HG02588 (cell line): ENCODE data around the gene LARGE1.

Source experiments
- ATAC-seq: cut with Tn5 transposase; IDR thresholded peaks from one replicate; pipeline ENCODE4 v1.9.1; 2021; ENCODE audit warnings: mild to moderate bottlenecking, moderate library complexity; ENCODE audit not compliant: unreplicated experiment

Gene LARGE1

DNA sequence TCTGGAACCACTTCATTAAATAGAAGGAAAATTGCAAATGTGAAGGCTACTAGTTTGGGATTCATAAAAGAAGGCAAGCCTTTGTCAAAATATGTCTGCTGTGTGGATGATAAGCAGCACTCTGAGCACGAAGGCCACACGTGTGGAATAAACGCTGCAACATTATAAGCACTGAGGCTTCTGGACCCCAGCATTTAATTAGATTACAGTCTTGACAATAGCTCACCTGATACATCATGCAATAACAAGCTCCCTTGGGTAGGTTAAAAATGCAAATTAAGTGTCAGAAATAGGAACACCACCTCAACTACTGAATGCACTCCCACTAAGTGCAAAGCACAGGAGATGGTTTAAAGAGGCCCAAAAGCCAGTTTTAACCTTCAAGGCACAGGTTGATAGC, 179.3 kb downstream of the LARGE1 start:
- no peak for ATAC-seq

DNA sequence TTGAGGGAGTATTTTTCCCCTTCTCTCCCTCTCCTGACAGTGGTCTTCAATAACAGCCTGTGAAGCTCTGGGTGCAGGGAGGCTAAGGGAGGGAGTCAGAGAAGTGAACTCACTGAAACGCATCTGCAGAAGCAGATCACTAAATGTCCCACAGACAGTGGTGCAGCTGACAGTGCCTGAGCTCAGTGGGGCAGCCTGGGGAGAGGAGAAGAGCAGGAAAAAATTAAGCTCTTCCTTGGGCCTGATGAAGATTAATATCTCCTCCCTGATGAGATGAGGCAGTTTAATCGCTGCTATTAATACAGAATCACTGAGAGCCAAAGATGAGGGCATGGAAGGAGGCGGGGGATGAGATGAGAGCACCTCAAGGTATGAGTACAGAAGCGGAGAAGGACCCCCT, 180.8 kb downstream of the LARGE1 start:
- no peak for ATAC-seq

DNA sequence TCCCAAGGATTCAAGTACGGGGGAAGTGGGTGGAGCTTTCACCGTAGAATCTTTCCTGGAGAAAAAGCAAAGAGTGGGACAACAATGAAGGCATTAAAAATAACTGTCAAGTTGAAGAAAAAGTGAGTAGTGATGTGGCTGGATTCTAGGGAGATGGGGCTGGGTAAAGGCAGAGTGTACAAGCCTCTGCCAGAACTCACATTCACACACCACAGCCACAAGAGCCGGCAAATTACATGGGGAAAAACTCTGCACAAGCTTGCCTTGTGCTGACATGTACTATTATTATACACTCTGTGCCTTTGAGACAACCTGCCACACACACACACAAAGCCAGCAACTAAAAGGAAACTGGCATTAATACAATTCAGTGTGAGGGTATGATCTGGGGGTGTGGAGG, 182.6 kb downstream of the LARGE1 start:
- ATAC-seq: no peak

DNA sequence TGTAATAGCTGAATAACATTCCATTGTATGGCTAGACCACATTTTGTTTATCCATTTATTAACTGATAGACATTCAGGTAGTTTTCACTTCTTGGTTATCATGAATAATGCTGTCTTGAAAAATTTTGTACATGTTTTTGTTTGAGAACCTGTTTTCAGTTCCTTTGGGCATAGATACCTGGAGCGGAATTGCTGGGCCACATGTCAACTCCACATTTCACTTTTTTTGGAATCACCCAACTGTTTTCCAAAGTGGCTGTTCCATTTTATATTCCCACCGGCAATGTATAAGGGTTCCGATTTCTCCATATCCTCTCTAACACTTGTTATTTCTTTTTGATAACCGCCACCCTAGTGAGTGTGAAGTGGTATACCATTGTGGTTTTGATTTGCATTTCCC, 184.3 kb downstream of the LARGE1 start:
- no peak for ATAC-seq

DNA sequence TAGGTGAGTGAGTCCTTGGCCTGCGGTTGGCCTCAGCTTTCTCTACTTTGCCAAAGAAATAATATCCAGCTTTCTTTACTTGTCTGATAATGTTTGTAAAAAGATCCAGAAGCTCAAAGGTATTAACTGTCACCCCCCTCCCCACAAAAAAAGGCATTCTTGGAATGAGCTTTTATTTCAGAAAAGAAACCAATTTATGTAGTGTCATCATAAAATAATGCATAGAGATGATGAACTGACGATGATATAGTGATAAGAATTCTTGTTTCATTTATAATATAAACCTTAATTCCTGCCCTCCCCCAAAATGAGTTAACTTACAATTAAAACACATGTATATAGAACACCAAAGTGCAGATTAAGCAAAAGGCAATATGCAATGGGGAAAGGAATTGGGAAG, 191.4 kb downstream of the LARGE1 start:
- no peak for ATAC-seq

DNA sequence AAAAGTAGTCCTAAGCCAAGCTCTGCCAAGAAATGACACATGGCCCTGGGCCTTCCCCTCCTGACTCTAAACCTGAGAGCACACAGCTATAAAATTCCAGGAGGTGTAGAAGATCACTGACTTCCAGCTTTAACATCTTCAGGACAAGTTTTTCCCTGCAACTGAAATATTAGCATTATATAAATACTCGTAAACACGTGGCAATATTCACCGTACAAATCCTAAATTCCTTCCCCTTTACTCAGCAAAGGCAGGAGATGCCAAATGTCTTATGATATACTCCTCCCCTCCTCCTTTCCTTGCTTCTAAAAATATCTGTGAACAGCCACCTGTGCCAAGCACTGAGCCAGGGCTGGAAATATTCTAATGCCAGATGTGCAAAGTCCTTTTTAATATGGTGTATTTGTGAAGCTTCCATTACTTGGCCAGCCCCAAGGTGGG, 194.0 kb downstream of the LARGE1 start:
- ATAC-seq: no peak

DNA sequence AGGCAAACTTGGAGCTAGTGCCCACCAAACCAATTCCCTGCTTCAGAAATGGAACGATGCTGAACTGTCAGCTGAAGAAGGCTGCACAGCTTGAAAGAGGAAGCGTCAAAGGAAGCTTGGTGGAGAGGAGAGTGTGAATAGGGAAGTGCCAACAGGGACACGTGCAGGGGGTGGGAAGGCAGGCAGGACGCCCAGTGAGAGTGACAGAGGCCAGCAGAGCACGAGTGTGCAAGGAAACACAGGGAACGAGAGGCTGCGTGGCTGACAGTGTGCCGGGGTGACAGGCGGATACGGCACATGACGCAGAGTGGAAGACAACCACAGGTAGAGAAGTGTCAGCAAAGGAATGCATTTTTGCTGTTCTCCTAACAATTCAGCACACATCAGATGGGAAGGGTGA, 196.4 kb downstream of the LARGE1 start:
- ATAC-seq: no peak

DNA sequence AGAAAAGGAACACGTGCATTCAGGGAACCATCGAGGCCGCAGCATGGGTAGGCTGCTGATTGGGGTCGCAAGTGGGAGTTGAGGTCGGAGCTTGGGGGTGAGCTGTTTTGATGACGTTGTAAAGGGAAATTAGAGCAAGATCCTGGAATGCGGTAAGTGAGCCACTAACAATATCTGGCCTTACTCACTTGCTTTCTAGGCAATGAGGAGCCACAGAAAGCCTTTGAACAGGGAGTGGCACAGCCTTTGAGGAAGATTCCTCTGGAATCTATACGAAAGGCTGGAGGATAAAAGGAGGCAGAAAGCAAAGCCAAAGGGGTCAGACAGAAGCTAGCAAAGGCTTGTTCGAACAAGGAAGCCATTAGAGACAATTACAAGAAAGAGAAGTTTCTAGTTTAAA, 197.5 kb downstream of the LARGE1 start:
- no peak for ATAC-seq

DNA sequence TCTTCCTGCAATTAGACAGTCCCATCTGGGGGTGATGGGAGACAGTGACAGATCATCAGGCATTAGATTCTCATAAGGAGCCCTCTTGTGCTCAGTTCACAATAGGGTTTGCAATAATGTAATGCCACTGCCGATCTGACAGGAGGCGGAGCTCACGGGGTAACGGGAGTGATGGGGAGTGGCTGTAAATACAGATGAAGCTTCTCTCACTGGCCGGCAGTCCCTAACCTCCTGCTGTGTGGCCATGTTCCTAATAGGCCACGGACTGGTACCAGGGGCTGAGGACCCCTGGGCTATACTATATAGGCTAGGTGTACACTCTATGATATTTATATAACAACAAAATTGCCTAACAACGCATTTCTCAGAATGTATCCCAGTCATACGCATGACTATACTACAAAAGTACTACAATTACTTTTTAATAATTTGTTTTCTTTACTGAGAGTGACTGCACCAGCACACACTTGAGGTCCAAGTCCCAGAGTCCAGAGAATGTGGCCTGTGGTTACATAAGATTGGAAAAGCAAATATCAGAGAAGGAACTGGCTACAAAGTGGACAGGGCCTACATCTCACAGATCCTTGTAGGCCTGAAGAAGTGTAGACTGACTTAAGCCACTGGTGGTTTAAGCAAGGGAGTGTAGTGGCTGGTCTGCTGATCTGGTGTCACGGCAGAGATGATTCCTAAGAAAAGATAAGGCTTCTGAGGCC, 200.0 kb downstream of the LARGE1 start:
- ATAC-seq: no peak

DNA sequence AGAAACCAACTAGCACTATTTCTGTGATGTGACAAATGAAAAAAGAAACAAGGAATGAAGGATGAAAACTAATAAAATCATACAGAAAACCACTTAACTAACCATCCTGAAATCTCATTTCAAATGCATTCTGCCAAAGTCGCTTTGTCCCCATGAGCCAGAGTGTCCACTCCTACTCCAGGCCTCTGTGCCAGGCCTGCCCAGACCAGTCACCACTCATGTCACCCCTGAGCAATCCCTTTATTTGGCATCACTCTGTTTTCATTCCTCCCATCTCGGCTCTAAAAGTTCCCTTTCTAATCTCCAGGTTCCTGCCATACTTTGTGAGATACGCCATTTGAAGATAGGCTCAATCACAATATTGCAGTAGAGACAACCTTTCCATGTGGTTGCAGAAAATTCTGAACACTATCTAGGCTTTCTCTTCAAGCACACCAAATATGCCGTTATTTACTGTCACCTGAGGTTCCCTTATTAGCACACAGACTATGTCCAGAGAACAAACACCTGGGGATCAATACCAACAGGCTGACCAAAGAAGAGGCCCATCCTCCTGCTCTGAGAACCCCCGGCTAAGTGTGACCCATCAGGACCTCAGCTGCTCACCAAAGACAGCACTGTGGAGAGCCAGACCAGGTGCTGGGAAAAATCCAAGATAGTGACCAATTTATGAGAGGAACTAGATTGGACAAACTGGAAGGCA, 202.4 kb downstream of the LARGE1 start:
- no peak for ATAC-seq

DNA sequence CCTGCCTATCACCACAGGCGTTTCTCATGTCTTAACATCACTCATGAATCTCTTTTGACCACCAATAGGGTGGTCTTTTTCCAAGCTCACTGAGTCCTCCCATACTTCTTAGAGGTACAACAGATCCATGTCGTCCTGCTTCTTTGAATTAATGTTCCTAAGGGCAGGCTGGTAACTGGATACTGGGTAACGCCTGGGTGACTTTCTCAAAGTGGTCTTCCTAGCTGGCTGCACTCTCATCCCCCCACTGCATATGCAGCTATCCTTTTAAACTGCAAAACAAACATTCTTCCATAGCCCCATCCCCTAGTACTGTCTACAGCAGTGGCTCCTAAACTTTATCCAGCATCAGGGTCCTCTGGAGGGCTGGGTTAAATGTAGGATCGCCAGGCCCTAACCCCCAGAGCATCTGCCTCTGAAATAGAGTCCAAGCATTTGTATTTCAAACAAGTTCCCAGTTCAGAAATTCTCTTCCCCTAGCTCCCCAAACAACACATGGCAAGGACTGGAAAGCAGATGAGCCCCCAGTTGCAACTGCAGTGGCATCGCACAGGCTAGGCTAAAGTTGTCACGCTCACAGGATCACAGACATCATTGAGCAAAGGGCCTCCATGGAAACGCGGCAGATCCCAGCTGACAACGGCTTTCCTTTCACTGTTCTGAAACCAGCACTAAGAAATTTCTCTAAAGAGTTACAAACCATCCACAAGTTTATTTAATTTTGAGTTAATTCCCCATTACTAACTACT, 204.9 kb downstream of the LARGE1 start:
- no peak for ATAC-seq

DNA sequence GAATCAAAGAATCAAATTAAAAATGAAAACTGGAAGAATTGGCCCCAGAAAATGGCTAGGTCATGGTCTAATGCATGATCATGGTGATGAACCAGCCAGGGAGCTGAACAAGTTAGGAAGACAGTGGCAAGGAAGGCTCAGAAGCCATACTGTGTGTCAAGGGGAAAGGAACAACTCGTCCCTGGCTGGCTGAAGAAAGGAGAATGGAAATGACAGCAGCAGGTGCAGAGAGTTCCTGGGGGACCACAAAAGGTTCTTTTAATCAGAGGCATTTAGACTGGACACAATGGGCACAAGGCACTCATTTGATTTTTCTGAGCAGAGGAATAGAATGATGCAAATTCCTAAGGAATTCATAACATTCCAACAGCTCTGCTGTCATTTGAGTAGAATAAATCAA, 209.9 kb downstream of the LARGE1 start:
- no peak for ATAC-seq

DNA sequence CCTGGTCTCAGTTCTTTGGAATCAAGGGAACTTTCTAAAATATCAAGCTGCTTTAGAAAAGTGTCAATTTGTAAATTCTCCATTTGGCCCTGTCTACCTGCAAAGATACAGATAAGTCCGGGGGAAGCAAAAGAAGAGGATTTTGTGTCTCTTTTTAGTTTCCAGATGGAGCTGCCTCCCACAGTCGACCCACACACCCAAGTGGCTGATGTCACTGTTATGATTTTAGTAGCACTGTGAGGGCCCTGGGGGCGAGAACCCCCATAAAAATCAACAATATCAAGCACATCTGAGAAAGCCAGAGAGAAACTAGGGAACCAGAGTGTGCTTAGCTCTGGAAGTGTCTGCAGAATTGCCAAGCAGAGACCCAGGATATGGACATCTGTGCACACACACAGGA, 212.7 kb downstream of the LARGE1 start:
- ATAC-seq: no peak

DNA sequence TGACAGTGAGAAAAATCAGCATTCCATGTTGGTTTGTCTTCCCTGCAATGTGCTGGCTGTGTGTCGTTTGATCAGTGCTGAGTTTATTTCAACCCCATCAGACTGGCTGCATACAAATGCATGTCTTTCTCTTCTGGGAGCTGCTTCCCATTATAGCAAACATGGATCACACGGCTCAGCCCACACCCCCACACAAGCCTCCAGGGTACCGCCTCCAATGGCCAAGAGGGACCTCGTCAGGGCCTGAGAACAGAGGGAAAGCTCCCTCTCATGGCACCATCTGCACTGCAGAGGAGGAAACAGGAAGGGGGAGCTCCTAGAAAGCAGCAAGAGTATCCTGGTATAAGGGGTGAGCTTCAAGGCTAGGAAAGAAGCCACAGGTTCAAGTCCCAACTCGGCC, 214.2 kb downstream of the LARGE1 start:
- no peak for ATAC-seq

DNA sequence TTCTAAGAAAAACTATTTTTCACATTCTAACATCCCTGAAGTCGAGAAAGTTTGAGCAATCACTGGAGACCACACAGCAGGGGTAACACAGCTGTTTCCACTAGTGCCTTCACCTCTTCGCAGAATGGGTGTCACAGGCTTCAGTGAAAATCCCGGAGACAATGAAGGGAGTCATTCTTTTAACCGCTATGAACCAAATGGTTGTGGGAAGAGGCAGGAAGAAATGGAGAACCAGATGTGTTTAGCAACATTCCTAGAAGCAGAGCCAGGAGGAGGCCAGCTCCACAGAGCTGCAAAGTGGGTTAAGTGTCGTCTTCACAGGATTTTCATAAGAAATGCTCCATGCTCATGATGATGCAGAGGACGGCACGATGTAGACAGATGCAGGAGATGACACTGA, 221.1 kb downstream of the LARGE1 start:
- ATAC-seq: no peak

DNA sequence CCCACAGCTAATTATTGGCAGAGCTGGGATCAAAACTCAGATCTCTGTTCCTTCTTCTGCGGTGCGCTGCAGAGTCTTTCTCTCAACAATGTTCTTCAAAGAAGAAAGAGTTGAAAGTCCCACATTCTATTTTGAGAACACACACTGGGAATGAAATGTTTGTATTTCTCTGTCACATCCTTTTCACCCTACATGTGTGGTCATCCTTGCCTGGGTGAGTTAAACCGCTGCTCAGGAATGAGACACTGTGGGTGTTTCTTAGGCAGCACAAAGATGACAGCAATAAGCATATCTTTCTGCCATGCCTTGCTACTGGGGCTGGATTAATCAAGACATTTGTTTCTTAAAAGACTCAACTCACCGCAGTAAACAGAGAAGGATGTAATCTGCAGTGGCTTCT, 222.6 kb downstream of the LARGE1 start:
- ATAC-seq: no peak

DNA sequence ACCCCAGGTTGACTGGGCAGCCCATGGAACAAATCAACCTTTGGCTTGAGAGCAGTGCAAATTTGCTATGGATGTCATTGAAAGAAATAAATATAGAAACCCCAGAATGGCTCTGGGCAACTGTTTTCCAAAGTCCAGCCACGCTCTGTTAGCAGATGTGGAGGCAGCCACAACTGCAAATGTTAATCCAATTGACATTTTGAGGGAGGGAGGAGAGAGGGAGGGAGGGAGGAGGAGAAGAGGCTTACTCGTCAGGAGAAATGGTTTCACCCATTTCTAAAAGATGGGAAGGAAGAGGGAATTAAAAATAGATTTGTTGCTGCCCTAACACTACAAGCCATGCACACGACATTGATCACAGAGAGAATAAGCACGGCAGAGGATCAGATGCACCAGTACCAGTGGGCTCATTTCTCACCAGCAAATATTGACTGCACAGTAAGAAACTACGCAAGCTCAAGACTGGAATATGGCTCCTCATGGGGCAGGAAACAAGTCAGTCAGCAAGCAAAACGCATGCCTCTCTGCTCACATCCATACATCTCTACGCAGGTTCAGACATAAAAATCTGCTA, 229.1 kb downstream of the LARGE1 start:
- ATAC-seq: no peak

DNA sequence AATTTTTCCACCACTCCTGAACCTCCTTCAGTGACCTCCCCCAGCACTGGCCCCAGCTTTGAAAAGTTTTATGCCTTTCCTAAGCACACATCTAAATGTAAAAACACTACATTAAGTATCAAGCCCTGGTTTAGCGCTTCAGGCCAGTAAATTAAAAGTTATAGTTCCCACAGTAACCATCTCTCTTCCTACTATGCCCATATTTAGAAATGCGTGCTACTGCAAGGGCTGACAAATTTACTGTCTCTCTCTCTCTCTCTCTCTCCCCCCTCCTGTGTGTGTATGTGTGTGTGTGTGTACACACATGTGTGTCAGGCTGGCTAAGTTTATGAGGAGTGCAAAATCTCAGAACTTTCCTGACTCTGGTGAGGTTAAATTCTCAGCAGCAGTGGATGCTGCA, 231.4 kb downstream of the LARGE1 start:
- ATAC-seq: no peak

DNA sequence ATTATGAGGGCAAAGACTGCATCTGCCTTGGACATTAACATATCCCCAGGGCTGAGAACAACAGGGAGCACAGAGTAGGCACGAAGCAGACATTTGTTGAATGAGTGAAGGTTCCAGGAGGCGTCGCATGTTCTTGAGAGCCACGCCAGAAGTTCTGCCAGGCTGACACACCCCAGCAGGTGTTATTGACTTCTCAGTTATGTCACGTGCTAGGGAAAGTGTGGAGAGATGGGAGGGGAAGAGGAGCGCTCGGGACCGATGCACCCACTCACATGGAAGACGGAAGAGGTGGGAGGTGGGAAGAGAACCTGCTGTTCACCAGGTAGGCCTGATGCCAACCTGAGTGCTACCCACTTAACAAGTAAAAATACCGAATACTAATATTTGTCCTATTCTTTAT, 232.8 kb downstream of the LARGE1 start:
- ATAC-seq: no peak

DNA sequence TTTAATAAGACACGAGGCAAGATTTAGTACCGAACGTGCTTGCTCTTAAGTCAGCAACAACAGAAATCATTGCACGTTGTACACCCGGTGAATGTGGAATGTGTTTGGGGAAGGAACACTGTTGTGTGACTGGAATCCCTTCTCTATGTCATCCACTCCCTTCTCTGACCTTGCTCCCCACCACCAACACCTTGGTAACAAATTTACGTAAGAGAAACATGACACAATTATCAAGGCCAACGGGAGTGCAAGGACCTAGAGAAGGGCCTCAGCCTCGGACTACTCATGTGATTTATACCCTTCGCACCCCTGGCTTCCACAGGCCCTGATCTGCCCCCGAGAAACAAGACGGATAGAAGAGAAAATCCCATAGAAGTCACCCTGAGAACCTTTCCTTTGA, 236.2 kb downstream of the LARGE1 start:
- ATAC-seq: no peak

DNA sequence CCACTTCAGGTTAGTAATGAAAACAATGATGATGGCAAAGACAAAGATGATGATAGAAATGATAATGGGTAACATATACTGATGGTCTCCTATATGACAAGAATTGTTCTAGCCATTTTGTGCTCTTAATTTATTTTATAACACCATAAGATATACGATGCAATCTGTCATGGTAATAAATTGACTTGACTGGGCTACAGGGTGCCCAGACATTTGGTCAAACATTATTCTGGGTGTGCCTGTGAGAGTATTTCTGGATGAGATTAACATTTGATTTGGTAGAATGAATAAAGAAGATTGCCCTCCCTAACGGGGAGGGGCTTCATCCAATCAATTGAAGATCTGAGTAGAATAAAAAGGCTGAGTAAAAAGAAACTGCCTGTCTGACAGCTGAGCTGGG, 237.3 kb downstream of the LARGE1 start:
- ATAC-seq: no peak

DNA sequence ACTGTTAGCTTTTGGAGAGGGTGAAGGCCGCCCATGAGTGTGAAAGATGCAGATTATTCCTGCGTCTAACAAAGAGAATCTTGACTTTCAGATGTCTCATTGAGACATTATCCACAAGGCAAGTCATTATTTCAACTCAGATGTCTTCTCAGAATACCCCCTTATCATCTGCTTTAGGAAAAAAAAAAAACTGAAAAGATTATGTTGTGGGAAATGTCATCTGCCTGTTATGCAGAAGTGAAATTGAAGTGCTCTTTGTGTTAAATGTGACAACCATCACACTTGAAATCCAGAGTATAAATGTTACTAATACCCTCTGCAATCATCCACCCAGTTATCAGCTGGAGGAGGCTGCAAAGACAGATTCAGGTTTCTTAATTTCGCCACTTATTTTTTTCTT, 239.6 kb downstream of the LARGE1 start:
- ATAC-seq: no peak
